Measurements from ENCODE around the gene OIP5.
"Not testable (repeated sequence)": the region's sequence is repeated elsewhere in the genome, so short reads cannot be mapped to it uniquely, and the experiment has no call there.

OIP5 gene

DNA sequence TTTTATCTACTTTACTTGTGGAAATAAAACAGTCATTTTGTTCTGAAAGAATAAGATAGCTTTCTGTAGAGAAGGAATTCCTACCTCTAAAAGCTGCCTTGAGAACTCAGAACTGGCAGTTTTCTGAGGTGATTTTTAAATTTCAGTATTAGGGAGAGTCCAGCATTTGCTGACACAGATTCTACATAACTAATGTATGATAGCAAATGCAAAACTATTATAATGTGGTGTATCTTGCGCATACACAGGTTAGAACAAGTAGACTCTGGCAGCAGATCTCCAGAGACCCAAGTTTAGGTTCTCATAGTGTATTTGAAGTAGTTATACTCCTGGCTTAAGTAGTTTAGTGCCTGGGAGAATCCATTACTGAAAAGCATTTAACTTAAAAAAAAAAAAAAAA lies 30.8 kb downstream of the OIP5 start:
- no peak for DNase-seq (ENCODE audit: low read depth)

DNA sequence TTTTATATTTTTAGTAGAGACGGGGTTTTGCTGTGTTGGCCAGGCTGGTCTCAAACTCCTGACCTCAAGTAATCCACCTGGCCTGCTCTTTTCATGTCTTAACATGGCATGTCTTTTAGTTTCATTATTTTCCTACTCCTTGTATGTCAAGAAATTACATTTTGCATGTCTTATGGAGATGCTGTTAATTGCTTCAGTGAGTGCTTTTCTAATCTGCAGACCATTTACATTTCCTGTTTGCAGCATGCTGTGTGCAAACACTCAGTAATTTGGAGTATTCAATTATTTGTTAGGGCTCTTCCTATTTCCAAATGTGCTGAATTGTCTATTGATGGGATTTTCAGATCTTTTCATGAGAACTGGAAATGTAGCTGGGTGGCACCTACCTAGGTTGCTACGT lies 31.3 kb downstream of the OIP5 start:
- not testable (repeated sequence) for DNase-seq (ENCODE audit: low read depth)

DNA sequence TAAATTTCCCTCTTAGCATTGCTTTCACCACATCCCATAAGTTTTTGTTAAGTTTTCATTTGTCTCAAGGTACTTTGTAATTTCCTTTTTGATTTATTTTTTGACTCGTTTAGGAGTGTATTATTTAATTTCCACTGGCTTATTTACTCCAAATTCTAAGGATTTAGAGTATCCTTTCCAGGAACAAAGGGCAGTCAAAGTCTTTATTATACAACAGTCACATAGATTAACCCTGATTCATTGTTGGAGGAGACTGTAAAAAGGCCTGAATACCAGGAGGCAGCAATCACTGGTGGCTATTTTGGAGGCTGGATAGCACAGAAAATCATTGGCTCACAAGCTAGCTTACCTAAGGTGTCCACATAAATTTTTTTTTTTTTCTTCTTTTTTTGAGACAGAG lies 39.9 kb downstream of the OIP5 start:
- DNase-seq (ENCODE audit: low read depth): no peak

DNA sequence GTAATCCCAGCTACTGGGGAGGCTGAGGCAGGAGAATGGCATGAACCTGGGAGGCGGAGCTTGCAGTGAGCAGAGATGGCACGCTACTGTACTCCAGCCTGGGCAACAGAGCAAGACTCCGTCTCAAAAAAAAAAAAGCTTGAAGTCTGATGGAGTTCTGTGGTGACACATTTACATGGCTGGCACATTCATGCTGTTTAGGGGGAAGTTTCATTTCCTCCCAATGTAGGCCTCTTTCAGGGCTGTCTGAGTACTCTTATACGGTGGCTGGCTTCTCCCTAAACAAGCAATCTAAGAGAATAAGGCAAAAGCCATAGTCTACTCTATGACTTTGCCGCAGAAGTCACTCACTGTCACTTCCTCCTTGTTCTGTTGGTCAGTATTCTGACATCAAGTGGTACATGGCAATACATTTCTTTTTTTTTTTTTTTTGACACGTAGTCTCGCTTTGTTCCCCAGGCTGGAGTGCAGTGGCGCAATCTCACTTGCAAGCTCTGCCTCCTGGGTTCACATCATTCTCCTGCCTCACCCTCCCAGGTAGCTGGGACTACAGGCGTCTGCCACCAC lies 41.2 kb downstream of the OIP5 start:
- no peak for DNase-seq (ENCODE audit: low read depth)

DNA sequence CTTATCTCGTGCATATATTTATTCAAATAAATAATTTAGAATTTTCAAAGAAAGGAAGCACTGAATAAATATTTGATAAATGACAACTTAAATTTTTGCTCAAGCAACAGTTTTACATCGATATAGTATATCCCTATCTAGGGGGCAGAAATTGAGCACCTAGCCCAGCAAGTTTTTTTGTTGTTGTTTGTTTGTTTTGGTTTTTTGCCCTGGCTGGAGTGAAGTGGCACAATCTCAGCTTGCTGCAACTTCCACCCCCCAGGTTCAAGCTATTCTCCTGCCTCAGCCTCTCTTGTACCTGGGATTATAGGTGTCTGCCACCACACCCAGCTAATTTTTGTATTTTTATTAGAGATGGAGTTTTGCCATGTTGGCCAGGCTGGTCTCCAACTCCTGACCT lies 42.4 kb downstream of the OIP5 start:
- DNase-seq (ENCODE audit: low read depth): no peak

DNA sequence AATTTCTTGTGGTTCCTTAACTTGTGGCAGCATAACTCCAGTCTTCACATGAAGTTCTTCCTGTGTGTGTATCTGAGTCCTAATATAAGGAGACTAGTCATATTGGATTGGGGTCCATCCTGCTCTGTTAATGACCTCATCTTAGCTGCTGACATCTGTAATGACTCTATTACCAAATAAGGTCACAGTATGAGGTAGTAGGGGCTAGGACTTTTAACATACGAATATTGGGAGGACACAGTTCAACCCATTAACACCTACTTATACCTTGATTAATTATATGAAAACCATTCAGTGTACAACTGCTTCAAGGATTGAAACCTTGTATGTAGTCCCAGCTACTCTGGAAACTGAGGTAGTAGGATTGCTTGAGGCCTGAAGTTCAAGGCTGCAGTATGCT lies 43.9 kb downstream of the OIP5 start:
- no peak for DNase-seq (ENCODE audit: low read depth)

DNA sequence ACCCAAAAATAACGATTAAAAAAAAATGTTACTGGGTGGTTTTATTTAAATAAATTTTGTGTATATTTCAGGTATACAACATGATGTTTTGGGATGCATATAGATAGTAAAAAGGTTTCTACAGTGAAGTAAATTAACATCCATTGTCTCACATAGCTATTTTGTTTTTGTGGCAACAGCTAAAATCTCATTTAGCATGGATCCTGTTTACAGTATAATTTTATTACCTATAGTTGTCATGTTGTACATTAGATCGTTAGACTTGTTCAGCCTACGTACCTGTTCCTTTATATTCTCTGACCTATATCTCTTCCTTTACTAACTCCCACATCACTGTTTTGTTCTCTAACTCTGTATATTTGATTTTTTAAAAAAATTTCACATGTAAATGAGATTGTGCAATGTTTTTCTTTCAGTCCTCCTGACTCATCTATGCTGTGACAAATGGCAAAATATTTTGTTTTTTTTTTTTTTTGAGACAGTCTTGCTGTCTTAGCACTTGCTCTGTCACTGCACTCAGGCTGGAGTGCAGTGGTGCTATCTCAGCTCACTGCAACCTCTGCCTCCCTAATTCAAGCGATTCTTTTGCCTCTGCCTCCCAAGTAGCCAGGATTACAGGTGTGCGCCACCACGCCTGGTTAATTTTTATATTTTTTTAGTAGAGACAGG lies 45.6 kb downstream of the OIP5 start:
- no peak for DNase-seq (ENCODE audit: low read depth)

DNA sequence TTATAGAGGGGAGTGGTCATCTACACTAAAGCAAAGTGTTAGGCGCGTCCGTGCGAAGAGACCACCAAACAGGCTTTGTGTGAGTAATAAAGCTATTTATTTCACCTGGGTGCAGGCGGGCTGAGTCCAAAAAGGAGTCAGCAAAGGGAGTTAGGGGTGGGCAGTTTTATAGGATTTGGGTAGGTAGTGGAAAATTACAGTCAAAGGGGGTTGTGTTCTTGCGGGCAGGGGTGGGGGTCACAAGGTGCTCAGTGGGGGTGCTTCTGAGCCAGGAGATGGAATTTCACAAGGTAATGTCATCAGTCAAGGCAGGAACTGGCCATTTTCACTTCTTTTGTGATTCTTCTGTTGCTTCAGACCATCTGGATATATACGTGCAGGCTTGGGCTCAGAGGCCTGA lies 47.1 kb downstream of the OIP5 start:
- no peak for DNase-seq (ENCODE audit: low read depth)

DNA sequence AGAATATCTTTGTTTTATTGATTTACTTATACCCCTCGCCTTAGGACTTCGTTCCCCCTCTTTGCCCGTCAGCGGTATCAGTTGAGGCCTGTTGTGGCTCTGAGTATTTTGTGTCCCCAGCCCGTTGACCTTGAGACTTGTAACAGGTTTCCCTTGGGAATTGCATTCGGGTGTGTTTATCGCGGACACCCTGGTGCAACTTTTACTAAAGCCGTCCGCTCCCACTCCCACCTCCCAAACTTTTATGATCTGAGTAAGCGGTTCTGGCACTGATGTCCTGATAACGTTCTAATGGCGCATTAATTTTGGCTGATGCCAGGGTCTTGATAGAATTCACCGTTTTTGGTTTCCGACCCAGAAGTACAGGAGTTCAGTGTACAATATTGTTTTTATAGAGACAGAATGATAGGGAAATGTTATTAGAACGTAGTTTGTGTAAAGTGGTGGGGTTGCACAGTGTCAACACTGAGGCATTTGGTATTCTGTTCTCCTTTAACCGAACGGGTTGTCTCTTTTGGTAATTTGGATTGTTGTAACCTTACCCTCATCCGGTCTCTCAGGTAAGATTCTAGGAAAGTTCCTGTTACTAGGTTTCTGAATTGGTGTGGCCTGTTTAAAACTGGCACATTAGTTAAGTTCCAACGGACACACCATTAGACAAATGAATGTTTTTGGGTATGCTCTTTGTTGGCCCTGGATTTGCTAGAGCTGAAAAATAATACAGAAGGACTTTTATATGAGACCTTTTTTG lies 47.8 kb downstream of the OIP5 start:
- no peak for DNase-seq (ENCODE audit: low read depth)

DNA sequence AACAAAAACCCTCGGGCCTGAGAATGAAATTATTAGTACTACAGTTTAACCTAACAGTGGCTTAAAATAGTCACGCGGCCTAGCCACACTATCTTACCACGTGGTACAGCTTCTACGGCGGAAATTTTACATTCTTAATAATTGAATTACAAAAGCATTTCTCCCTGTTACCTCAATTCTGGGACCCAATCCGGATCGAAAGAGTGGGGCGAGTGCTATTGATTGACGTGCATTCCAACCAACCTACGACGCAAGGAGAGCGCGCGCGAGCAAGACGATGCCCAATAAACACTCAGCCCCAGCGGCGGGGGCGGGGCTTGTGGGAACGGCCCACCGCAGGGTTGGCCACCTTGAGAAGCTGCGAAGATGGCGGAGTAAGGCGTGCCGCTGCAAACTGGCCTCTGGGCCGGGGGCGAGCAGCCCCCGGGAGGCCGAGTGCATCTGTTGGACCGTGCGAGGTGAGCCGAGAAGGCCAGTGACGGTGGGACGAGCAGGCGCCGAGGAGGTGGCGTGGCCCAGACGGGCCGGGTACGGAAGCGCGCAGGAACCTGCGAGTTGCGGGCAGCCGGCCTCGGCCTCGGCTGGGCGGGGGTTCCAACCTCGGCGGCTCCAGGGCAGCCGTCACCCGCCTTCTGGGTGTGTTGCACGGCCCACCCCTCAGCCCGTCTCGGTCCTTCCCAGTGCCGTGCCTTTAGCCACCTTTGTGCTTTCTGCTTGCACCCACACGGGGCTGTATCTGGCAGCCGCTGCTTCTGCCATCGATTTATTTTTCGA lies 48.6 kb downstream of the OIP5 start:
- DNase-seq (ENCODE audit: low read depth): peak; percentile 98

DNA sequence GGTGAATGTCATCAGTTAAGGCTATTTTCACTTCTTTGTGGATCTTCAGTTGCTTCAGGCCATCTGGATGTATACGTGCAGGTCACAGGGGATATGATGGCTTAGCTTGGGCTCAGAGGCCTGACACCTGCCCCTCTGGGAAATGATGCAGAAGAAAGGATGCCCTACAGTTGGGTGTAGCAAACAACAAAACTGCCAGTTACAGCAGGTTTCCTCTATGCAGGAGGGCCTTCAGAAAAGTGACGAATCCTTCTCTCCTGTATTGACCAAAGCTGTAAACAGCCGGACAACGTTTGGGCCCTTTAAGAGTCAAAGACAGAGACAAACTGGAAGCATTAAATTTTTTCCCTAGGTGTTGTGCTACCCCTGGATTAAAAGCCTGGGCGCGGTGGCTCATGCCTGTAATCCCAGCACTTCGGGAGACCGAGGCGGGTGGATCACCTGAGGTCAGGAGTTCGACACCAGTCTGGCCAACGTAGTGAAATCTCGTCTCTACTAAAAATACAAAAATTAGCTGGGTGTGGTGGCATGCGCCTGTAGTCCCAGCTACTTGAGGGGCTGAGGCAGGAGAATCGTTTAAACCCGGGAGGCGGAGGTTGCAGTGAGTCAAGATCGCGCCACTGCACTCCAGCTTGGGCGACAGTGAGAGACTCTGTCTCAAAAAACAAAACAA lies 49.3 kb downstream of the OIP5 start:
- not testable (repeated sequence) for DNase-seq (ENCODE audit: low read depth)

DNA sequence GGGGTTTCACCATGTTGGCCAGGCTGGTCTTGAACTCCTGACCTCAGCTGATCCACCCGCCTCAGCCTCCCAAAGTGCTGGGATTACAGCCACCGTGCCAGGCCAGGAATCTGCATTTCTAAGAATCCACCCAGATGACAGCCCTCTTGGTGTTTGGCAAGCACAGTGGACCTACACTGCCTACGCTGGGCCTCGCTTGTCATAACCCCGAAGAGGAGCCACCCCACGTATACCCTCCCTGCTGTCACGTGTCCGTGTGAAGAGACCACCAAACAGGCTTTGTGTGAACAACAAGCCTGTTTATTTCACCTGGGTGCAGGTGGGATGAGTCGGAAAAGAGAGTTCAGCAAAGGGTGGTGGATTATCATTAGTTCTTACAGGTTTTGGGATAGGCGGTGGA lies 50.0 kb downstream of the OIP5 start:
- DNase-seq (ENCODE audit: low read depth): not testable (repeated sequence)

DNA sequence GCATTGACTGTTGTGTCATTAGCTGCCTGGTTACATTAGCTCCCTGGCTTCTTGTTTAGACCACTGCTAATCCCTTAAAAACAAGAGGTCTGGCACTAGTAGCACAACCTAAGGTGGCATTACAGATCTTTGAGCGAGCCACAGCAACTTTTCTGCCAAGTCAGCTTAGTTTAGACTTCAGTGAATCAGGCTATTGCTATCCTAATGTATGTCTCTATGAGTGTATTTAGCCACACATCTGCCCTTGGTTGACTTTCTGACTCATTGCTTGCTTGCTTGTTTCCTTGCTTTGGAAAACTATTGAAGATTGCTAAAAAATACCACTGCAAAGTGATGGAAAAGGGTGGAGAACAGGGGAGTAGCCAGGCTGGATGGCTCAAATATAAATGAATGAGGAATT lies 51.2 kb downstream of the OIP5 start:
- no peak for DNase-seq (ENCODE audit: low read depth)

DNA sequence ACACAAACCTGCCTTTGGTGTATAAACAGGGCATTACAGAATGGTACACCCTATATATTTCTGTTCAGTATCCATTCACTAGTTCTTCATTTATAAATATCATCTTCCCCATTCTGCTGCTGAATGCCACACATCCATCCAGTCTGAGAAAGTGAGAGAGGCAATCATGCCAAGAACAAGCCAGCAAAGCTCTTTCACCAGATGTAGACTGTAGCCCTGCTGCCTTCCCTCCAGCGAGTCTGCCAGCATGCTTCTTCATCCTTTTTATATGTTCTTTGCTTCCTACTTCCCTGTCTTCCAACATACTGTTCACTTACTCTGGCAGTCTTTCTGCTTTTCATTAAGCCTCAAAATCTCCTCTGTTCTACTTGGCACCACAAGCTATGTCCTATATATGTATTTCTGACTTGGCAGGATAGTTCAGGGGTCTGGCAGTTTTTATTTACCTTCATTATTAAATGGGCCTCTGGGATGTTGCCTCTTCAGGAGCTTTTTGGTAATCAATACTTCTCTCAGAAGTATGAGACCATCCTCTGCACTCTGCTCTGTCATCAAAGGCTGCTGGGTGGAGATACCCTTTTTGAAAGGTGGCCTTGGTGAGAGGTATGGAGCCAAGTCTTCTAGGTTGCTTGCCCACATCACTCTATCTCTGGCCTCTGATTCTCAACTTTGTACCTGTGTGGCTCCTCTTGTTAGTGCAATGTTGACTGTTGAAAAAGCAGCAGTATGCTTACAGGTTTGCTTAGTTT lies 52.7 kb downstream of the OIP5 start:
- DNase-seq (ENCODE audit: low read depth): no peak

DNA sequence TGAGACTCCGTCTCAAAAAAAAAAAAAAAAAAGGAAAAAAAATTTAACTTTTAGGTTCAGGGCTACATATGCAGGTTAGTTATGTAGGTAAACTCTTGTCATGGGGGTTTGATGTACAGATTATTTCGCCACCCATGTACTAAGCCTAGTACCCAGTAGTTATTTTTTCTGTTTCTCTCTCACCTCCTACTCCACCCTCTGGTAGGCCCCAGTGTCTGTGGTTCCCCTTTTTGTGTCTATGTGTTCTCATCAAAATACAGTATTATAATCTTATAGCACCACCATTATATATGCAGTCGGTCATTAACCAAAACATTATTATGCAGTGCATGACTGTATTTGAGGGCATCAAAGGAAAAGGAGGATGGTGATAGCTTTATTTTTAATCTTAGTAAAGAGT lies 54.1 kb downstream of the OIP5 start:
- no peak for DNase-seq (ENCODE audit: low read depth)

DNA sequence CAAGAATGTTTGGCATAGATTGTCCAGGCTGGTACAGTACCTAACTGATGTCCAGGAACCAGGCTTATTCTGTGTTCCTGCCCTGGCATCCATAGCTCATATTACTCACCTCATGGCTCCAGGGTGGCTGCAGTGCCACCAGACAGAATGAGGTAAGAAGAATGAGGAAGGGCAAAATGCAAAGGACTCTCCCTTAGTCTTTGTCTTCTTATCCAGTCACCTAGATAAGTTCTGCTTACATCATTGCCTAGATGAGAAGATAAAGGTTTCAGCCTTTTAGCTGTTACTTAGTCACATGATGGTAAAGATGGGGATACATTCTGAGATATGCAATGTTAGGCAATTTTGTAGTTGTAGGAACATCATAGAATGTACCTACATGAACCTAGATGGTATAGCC lies 55.6 kb downstream of the OIP5 start:
- DNase-seq (ENCODE audit: low read depth): no peak

DNA sequence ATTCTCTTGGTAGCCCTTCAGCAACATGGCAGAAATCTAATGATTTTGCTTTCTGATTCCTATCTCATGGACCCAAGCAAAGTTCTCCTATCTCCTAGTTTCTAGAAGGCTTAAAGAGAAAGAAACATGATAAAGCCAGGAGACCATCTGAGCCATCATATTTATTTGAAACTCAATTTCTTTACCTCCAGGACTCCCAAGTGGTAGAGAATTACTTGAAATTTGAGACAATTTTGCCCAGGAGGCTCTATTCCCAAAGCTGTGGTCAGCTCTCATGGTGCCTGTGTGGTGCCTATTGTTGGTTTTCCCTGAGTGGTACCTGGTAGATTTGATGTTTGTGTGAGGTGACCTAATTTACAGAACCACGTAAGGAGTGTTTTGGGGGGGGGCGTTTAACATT lies 62.5 kb downstream of the OIP5 start:
- no peak for DNase-seq (ENCODE audit: low read depth)

DNA sequence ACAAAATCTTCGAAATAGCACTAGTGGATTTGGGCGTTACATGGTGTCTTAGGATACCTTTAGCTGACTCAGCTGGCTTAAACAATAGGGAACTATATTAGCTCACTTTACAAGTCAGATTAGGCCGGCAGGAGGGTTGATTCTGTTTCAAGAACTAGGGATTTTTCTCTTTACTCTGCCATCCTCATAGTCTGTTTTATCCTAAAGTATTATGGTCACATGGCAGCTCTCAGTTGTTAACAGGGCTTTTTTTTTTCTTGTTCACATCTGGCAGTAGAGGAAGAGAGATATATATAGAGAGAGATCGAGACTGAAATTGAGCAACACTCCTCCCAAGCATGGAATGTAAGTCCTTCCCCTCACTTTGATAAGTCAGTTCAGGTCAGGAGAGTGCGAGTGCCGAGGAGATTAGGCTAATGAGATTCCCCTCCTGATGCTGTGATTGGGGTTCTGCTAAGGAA lies 68.5 kb downstream of the OIP5 start:
- DNase-seq (ENCODE audit: low read depth): no peak

DNA sequence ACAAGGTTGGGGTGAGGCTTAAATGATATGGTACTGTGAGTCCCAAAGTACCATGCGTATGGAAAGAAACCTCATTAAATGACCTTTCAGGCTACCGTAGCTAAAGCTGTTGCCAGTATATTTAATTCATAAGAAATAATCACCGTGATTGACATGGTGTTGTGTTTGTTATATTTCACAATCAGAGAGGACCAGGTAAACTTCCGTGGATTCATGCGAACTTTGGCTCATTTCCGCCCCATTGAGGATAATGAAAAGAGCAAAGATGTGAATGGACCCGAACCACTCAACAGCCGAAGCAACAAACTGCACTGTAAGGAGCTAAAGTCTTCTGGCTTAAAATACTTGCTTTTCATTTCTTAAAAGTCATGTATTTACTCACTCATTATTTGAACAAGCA lies 69.8 kb downstream of the OIP5 start:
- DNase-seq (ENCODE audit: low read depth): no peak

DNA sequence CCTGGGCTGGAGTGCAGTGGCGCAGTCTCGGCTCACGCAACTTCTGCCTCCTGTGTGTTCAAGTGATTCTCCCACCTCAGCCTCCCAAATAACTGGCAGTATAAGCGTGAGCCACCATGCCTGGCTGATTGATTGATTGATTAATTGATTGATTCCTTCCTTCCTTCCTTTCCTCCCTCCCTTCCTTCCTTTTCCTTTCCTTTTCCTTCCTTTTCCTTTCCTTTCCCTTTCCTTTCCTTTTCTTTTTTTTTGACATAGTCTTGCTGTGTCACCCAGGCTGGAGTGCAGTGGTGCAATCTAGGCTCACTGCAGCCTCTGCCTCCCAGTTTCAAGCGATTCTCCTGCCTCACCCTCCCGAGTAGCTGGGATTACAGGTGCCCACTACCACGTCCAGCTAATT lies 71.5 kb downstream of the OIP5 start:
- not testable (repeated sequence) for DNase-seq (ENCODE audit: low read depth)

DNA sequence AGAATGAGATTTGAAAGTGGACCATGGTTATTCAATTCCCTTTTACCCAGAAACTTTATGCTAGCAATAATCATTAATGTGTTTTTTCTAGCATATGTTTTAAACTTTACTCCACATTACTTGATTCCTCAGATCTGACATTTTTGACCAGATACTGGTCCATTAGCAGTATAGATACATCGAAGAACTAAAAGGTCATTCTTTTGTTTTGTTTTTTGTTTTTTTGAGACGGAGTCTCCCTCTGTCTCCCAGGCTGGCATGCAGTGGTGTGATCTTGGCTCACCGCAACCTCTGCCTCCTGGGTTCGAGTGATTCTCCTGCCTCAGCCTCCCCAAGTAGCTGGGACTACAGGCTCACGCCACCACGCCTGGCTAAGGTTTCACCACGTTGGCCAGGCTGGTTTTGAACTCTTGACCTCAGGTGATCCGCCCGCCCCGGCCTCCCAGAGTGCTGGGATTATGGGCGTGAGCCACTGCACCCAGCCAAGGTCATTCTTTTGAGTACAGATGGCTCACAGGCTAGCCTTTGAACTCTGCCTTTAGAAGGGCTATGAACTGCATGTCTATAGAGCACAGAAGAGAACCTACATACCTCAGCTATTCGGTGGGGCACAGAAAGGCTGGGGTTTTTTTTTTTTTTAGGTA lies 72.7 kb downstream of the OIP5 start:
- DNase-seq (ENCODE audit: low read depth): no peak

Measured in stimulated activated CD4-positive, alpha-beta T cell treated with anti-CD3 and anti-CD28 coated beads, Interleukin-2, amount 100 ng/mL, for 4 hours (primary cell).